Aorta (tissue), 5 donors: ENCODE data around the gene S100Z. TPM values are rescaled to one million over a fixed set of nuclear protein-coding genes. Genes with fewer than 3 reads are reported as not detected.
"Not testable (repeated sequence)": the region's sequence is repeated elsewhere in the genome, so short reads cannot be mapped to it uniquely, and the experiment has no call there.

ENCODE experiments used
- ATAC-seq: fragments of 200-7000 bp; cut with Tn5 transposase; one replicate; pipeline ENCODE4 v1.9.1; 2022; ENCODE audit warnings: moderate library complexity; ENCODE audit not compliant: low FRiP score
- DNase-seq, 2 donors: peaks; one replicate each; pipeline ENCODE4 v3.0.0-alpha.2; 2020
- H3K27ac ChIP-seq, 2 donors: one replicate each; pipeline ENCODE4 v1.5.1; 2013; ENCODE audit warnings: low read length in 2 of 2, mild to moderate bottlenecking in 2 of 2, moderate library complexity in 2 of 2, control low read depth in 1 of 2, inconsistent platforms in 1 of 2, low read depth in 1 of 2
- H3K27me3 ChIP-seq, 2 donors: one replicate each; pipeline ENCODE4 v1.6.1; 2013; ENCODE audit warnings: control low read depth in 1 of 2, low read length in 1 of 2, mild to moderate bottlenecking in 1 of 2, moderate library complexity in 1 of 2; ENCODE audit not compliant: insufficient read depth in 2 of 2, control insufficient read depth in 1 of 2
- H3K36me3 ChIP-seq, 2 donors: one replicate each; pipeline ENCODE4 v1.6.1; 2013; ENCODE audit warnings: control low read depth in 1 of 2, low read length in 1 of 2, mild to moderate bottlenecking in 1 of 2; ENCODE audit not compliant: insufficient read depth in 2 of 2, control insufficient read depth in 1 of 2
- H3K4me1 ChIP-seq, 2 donors: one replicate each; pipeline ENCODE4 v1.6.1; 2013; ENCODE audit warnings: low read length in 2 of 2, control low read depth in 1 of 2, mild to moderate bottlenecking in 1 of 2, moderate library complexity in 1 of 2; ENCODE audit not compliant: insufficient read depth in 2 of 2, control insufficient read depth in 1 of 2
- H3K4me3 ChIP-seq, 2 donors: one replicate each; pipeline ENCODE4 v1.5.1; 2013; ENCODE audit warnings: low read length in 2 of 2, control low read depth in 1 of 2, mild to moderate bottlenecking in 1 of 2
- H3K9me3 ChIP-seq: one replicate; pipeline ENCODE4 v1.6.1; 2013; ENCODE audit warnings: mild to moderate bottlenecking, low read length; ENCODE audit not compliant: control insufficient read depth
- WGBS, 2 donors: extraction: QIAGEN DNeasy Blood & Tissue Kit; methylation state at CpG; one replicate each; pipeline ENCODE4 v1.1.7; 2013; 5-methylcytosine and 5-hydroxymethylcytosine counted together
- intact Hi-C, 2 donors: fragments of 100-400 bp; cut with DNase I; formaldehyde crosslinking; loops; one replicate each; pipeline versions ENCODE4 v1.14.2 to v1.15.0; 2022
- polyA plus RNA-seq, 2 donors: library from polyadenylated mRNA; stranded (reverse); fragments of 200-250 nt; gene quantifications; one replicate each; pipeline ENCODE4 v1.2.3, GENCODE V29; 2013
- total RNA-seq, 2 donors: library from RNA; stranded (reverse); fragmentation: NEBNext Ultra II Directional; extraction: Animal tissue kit (Norgen Biotek cat#: 25700); gene quantifications; one replicate each; pipeline ENCODE4 v1.2.1, GENCODE V29; 2021
- donor health status: healthy with polysubstance abuse.
- donor health status: Bipolar disorder and iron deficiency.
- donor health status: DM: no; HTN: no; CAD: no.
- donor health status: DM: no; HTN: no; CAD: no.
- donor health status: DM: yes; HTN: yes; CAD: no.

Gene S100Z
- total and polyA plus RNA-seq, 4 donors = 0.68 to 0.87 TPM; not detected in 2

GRCh38 chr5:76888733-76889300, 39.0 kb downstream of the S100Z start:
- WGBS, 2 donors = 76 to 78% methylated on average over 10 of the region's 10 CpGs
- Histone ChIP-seq H3K27me3 (no peaks in the 10 kb centered on the region), H3K4me1 (no peaks in the 10 kb centered on the region), H3K4me3 (no peak overlapping the region), H3K36me3 (no peaks in the 10 kb centered on the region), H3K9me3 (no peaks in the 10 kb centered on the region), H3K27ac (no peak overlapping the region)
- DNase-seq = no peak
- ATAC-seq = no peak
- intact Hi-C loops = no loop called here

- H3K4me3 ChIP-seq = no peak overlapping the region
- ATAC-seq = no peak
- WGBS, 2 donors = 74 to 75% methylated on average over 2 of the region's 2 CpGs
- no peaks in the 10 kb centered on the region for H3K36me3 ChIP-seq
- no peak for DNase-seq
- no peaks in the 10 kb centered on the region for H3K27me3 ChIP-seq
- H3K9me3 ChIP-seq = no peaks in the 10 kb centered on the region
- intact Hi-C loops = no loop called here
- no peak overlapping the region for H3K27ac ChIP-seq
- no peaks in the 10 kb centered on the region for H3K4me1 ChIP-seq
Observed at GRCh38 chr5:76893294-76893693, 43.5 kb downstream of the S100Z start.

DNA sequence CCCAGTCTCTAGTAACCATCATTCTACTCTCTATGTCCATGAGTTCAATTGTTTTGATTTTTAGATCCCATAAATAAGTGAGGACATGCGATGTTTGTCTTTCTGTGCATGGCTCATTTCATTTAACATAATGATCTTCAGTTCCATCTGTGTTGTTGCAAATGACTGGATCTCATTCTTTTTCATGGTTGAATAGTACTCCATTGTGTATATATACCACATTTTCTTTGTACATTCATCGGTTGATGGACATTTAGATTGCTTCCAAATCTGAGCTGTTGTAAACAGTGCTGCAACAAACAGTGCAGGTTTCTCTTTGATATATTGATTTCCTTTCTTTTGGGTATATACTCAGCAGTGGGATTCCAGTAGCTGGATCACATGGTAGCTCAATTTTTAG, 46.4 kb downstream of the S100Z start:
- H3K4me3 ChIP-seq = no peak overlapping the region
- peaks cover 3% of the 10 kb centered on the region for H3K9me3 ChIP-seq
- intact Hi-C loops = no loop called here
- no peak for ATAC-seq
- DNase-seq = no peak
- 90 to 94% methylated on average over 2 of the region's 2 CpGs for WGBS, 2 donors
- no peaks in the 10 kb centered on the region for H3K36me3 ChIP-seq
- H3K27ac ChIP-seq = no peak overlapping the region
- H3K4me1 ChIP-seq = no peaks in the 10 kb centered on the region
- H3K27me3 ChIP-seq = no peaks in the 10 kb centered on the region

GRCh38 chr5:76901522-76901921, 51.7 kb downstream of the S100Z start:
- WGBS, 2 donors = 74 to 75% methylated on average over 3 of the region's 3 CpGs
- H3K4me1 ChIP-seq = no peaks in the 10 kb centered on the region
- H3K27ac ChIP-seq = no peak overlapping the region
- peaks cover 3% of the 10 kb centered on the region for H3K9me3 ChIP-seq
- H3K4me3 ChIP-seq = no peak overlapping the region
- no peak for ATAC-seq
- no peaks in the 10 kb centered on the region for H3K27me3 ChIP-seq
- no peak for DNase-seq
- no peaks in the 10 kb centered on the region for H3K36me3 ChIP-seq
- intact Hi-C loops = no loop called here

- ATAC-seq (no peak), DNase-seq (no peak)
- Histone ChIP-seq H3K27ac (no peak overlapping the region), H3K9me3 (peaks cover 2% of the 10 kb centered on the region), H3K4me3 (no peak overlapping the region), H3K4me1 (no peaks in the 10 kb centered on the region), H3K27me3 (no peaks in the 10 kb centered on the region), H3K36me3 (no peaks in the 10 kb centered on the region)
- intact Hi-C loops = no loop called here
- 88 to 89% methylated on average over 7 of the region's 7 CpGs for WGBS, 2 donors
Observed at GRCh38 chr5:76908166-76908565, 58.4 kb downstream of the S100Z start.

GRCh38 chr5:76910344-76910933, 60.6 kb downstream of the S100Z start:
- H3K36me3 ChIP-seq, H3K4me3 ChIP-seq, intact Hi-C loops, H3K27ac ChIP-seq, H3K4me1 ChIP-seq, H3K27me3 ChIP-seq, ATAC-seq, DNase-seq, H3K9me3 ChIP-seq: not testable (repeated sequence)
- 79 to 82% methylated on average over 9 of the region's 9 CpGs for WGBS, 2 donors

- not testable (repeated sequence) for H3K27ac ChIP-seq, H3K4me1 ChIP-seq
Observed at GRCh38 chr5:76914671-76915070, 64.9 kb downstream of the S100Z start.

GRCh38 chr5:76918539-76918938, 68.7 kb downstream of the S100Z start:
- Histone ChIP-seq H3K4me1 (no peaks in the 10 kb centered on the region), H3K36me3 (no peaks in the 10 kb centered on the region), H3K4me3 (no peak overlapping the region), H3K27ac (no peak overlapping the region), H3K9me3 (no peaks in the 10 kb centered on the region), H3K27me3 (no peaks in the 10 kb centered on the region)
- intact Hi-C loops = no loop called here
- no peak for ATAC-seq
- DNase-seq = no peak
- 85 to 86% methylated on average over 3 of the region's 3 CpGs for WGBS, 2 donors

More at GRCh38 chr5:76914671-76915070, 64.9 kb downstream of the S100Z start:
- H3K36me3 ChIP-seq, H3K27me3 ChIP-seq, H3K4me3 ChIP-seq, DNase-seq, ATAC-seq, H3K9me3 ChIP-seq, intact Hi-C loops: not testable (repeated sequence)
- 89 to 94% methylated on average over 14 of the region's 14 CpGs for WGBS, 2 donors

- intact Hi-C loops = no loop called here
- no peaks in the 10 kb centered on the region for H3K4me1 ChIP-seq
- 77 to 85% methylated on average over 4 of the region's 4 CpGs for WGBS, 2 donors
- no peak for ATAC-seq
- DNase-seq = no peak
- H3K36me3 ChIP-seq = no peaks in the 10 kb centered on the region
- H3K4me3 ChIP-seq = no peak overlapping the region
- H3K27me3 ChIP-seq = no peaks in the 10 kb centered on the region
- no peak overlapping the region for H3K27ac ChIP-seq
- H3K9me3 ChIP-seq = no peaks in the 10 kb centered on the region
Observed at GRCh38 chr5:76920491-76920890, 70.7 kb downstream of the S100Z start.
